Measurements from ENCODE around the gene NT5DC4.
A peak's percentile ranks its signal among the peaks of the same experiment; 100 is the strongest.

The NT5DC4 gene

GRCh38 chr2:112724591-112725525 is 4.0 kb downstream of the NT5DC4 start:
- FAIRE-seq, result no peak

GRCh38 chr2:112725545-112726457 is 5.0 kb downstream of the NT5DC4 start:
- FAIRE-seq, result no peak

GRCh38 chr2:112726487-112727190 is 5.8 kb downstream of the NT5DC4 start:
- FAIRE-seq, result peak; percentile 60

GRCh38 chr2:112727276-112728028 is 6.6 kb downstream of the NT5DC4 start:
- no peak for FAIRE-seq

GRCh38 chr2:112728029-112728362 is 7.2 kb downstream of the NT5DC4 start:
- no peak for FAIRE-seq

GRCh38 chr2:112728378-112729175 is 7.8 kb downstream of the NT5DC4 start:
- no peak for FAIRE-seq

- no peak for FAIRE-seq
Measured at GRCh38 chr2:112730216-112730615, 9.4 kb downstream of the NT5DC4 start.

- FAIRE-seq, result no peak
Measured at GRCh38 chr2:112730791-112731190, 10.0 kb downstream of the NT5DC4 start.

- FAIRE-seq, result no peak
Measured at GRCh38 chr2:112731479-112731878, 10.7 kb downstream of the NT5DC4 start.

GRCh38 chr2:112733456-112733855 is 12.6 kb downstream of the NT5DC4 start:
- no peak for FAIRE-seq

GRCh38 chr2:112733871-112734270 is 13.1 kb downstream of the NT5DC4 start:
- FAIRE-seq, result no peak

GRCh38 chr2:112737542-112738232 is 16.9 kb downstream of the NT5DC4 start:
- no peak for FAIRE-seq

- no peak for FAIRE-seq
Measured at GRCh38 chr2:112740527-112740926, 19.7 kb downstream of the NT5DC4 start.

GRCh38 chr2:112749755-112750559 is 29.1 kb downstream of the NT5DC4 start:
- FAIRE-seq, result peak; percentile 73

- peak; percentile 48 for FAIRE-seq
Measured at GRCh38 chr2:112750560-112750843, 29.7 kb downstream of the NT5DC4 start.

- no peak for FAIRE-seq
Measured at GRCh38 chr2:112751451-112752197, 30.8 kb downstream of the NT5DC4 start.

- FAIRE-seq, result no peak
Measured at GRCh38 chr2:112752667-112753066, 31.8 kb downstream of the NT5DC4 start.

GRCh38 chr2:112754564-112754963 is 33.7 kb downstream of the NT5DC4 start:
- FAIRE-seq, result no peak

GRCh38 chr2:112755444-112755843 is 34.6 kb downstream of the NT5DC4 start:
- no peak for FAIRE-seq

Measured in TTC549 (cell line).